GM12865 (cell line): Measurements from ENCODE around the gene HSPH1.
A peak's percentile ranks its signal among the peaks of the same experiment; 100 is the strongest.

Experiments used
- DNase-seq: peaks from one replicate; pipeline ENCODE4 v3.0.0; 2010; ENCODE audit warnings: low read depth
- H3K4me3 ChIP-seq: 2 replicates; pipeline ENCODE4 v1.5.1; 2011; ENCODE audit warnings: mild to moderate bottlenecking, low read depth, low read length, control low read depth
- CTCF ChIP-seq: IDR thresholded peaks from 2 replicates; pipeline ENCODE4 v1.5.1; 2011; ENCODE audit warnings: low read length, control low read depth, low read depth, inconsistent platforms; ENCODE audit not compliant: insufficient read depth; ENCODE audit errors: missing control alignments

Gene HSPH1

GRCh38 chr13:31161557-31162150 is at the start of gene HSPH1:
Gene HSPH1, minus strand, starts transcription at chr13:31161904. Its CDS starts 322 bp downstream, at chr13:31161582.
- peak within 1 kb of the TSS; percentile 79 for H3K4me3 ChIP-seq
- TF ChIP-seq CTCF: peak; percentile 14
- peak; percentile 98 for DNase-seq

GRCh38 chr13:31209841-31210210 is 48.1 kb upstream of the HSPH1 start:
- TF ChIP-seq CTCF: no peak
- DNase-seq: no peak
- no peak overlapping the region for H3K4me3 ChIP-seq

GRCh38 chr13:31209172-31209840 is 47.6 kb upstream of the HSPH1 start:
- no peak for TF ChIP-seq CTCF
- H3K4me3 ChIP-seq: no peak overlapping the region
- no peak for DNase-seq

- no peak for DNase-seq
- no peak for TF ChIP-seq CTCF
Observed at GRCh38 chr13:31208559-31209122, 46.9 kb upstream of the HSPH1 start.

GRCh38 chr13:31207661-31208552 is 46.2 kb upstream of the HSPH1 start:
- no peak overlapping the region for H3K4me3 ChIP-seq
- TF ChIP-seq CTCF: no peak
- peak; percentile 24 for DNase-seq

More at GRCh38 chr13:31208559-31209122, 46.9 kb upstream of the HSPH1 start:
- H3K4me3 ChIP-seq: no peak overlapping the region

GRCh38 chr13:31204592-31204991 is 42.9 kb upstream of the HSPH1 start:
- no peak for TF ChIP-seq CTCF
- no peak for DNase-seq
- no peak overlapping the region for H3K4me3 ChIP-seq
